ENCODE measurements around the gene CAMK2A.
A peak's percentile ranks its signal among the peaks of the same experiment; 100 is the strongest.

CAMK2A gene

DNA sequence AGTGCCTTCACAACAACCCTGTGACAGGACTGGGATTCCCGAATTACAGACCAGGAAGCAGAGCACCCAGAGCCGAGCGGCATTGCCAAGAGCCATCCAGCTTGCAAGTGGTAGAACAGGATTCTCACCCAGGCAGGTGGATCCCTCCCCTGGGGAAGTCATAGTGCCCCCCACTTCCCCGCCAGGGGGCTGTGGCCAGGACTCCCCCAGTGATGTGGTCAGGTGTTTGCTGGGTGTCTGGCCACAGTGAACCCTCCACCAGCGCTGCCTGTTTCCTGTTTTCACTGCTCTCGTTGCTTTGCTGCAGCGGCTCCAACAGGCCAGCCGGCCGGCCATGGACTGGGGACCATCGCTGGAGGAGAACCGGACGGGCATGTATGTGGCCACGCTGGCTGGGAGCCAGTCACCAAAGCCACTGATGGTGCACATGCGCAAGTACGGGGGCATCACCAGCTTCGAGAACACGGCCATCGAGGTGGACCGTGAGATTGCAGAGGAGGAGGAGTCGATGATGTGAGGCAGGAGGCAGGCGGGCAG, 80.4 kb downstream of the CAMK2A start:
- DNase-seq (ENCODE audit: low spot score), result no peak

- DNase-seq (ENCODE audit: low spot score), result no peak
Observed at GRCh38 chr5:150208187-150209098, 81.1 kb downstream of the CAMK2A start.

DNA sequence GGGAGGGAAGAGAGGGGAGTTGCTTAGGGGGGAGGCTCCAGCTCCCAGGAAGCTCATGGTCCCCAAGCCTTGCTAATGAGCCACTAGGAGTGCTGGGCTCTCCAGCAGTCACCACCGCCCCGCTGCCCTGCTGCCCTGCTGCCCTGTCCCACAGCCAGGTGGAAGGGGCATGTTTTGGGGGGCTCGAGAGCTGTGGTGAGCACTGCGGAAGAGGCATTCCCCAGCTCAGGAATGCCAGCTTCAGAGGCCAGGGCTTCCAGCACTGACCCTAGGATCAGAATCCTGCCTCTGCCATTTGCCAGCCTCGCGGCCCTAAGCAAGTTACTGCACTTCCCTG, 82.8 kb downstream of the CAMK2A start:
- no peak for DNase-seq (ENCODE audit: low spot score)

DNA sequence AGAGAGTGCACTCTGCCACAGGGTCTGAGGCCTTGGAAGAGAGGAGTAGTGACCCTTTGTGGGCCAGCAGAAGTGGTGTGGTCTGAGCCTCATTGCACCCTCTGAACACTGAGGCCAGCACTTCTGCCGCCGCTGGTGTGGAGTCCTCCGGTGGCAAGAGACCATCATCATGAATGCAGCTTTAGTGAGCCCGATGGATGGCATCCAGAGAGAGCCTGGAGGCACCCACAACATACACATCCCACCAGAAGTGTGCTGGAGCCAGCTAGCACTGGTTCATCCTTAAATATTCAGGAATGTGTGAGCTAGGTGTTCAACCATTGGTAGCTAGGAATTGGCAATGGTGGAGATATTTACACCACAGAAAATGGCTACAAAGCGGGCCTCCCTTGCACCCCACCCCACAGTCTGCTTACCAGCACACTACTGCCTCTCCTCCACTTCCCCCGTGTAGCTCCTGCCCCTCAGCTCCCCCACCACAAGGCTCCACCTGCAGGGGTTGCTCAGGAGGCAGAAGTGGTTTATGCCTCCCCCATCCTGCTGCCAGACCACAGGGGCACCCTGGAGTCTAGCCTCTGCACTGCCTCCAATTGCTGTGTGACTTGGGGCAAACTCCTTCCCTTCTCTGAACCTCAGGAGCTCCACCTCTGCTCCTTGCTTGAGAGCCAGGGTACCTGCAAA, 83.3 kb downstream of the CAMK2A start:
- DNase-seq (ENCODE audit: low spot score), result no peak

DNA sequence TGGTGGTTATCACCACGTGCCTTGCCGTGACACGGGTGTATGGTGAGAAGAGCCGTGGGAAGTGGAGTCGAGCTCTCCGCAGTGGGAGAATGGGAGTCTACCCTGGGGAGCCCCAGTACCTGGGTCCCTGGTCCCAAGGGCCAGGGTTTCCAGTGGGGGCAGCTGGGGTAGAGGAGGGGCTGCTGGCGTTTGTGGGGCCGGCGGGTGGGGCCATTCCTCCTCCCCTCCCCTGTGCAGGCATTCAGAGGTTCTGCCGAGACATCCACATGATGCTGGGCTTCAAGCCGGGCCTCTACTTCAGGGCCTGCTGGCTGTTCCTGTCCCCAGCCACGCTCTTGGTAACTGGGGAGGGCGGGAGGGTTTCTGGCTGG, 85.0 kb downstream of the CAMK2A start:
- DNase-seq (ENCODE audit: low spot score), result no peak

DNA sequence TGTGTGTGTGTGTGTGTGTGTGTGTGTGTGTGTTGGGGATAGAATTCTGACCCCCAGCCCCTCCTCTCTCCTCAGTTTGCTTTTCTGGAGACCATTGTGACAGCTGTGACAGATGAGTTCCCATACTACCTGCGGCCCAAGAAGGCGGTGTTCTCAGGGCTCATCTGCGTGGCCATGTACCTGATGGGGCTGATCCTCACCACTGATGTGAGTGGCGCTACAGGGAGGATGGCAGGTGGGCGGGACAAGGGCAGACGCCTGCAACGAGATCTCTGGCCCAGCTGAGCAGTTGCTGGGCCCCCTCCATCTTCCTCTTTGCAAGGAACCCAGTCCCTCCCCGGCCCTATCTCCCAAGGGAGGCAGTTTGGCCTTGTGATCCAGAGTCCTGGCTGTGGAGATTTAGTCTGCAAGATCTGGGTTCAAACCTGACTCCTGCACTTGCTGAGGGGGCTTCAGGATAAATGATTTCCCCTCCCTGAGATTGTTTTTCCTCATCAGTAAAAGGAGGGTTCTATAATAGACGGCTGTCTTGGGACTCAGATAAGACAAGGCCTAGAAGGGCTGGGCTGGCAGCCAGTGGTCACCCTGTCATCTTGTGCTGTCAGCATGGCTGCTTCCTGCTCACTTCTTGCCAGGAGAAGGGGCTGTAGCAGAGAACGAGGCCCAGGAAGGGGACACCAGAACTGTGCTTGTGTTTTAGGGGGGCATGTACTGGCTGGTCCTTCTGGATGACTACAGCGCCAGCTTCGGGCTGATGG, 85.6 kb downstream of the CAMK2A start:
- no peak for DNase-seq (ENCODE audit: low spot score)

- DNase-seq (ENCODE audit: low spot score), result peak; percentile 78
Observed at GRCh38 chr5:150202501-150202900, 87.1 kb downstream of the CAMK2A start.

DNA sequence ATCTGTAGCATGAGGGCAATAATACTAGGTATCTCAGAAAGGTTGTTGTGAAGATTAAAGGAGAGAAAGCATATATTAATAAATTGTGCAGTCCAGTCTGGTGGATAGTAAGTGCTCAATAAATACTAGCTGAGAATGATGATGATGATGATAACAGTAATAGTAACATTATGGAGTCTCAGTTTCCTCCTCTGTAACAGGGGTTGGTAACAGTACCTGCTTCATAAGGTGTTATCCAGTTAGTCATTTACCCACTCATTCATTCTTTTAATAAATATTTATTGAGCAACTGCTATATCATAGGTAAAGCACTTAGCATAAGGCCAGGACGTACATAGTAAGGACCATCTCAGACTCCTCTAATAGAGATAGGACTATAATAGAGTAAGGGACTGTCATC, 92.1 kb downstream of the CAMK2A start:
- DNase-seq (ENCODE audit: low spot score), result no peak

DNA sequence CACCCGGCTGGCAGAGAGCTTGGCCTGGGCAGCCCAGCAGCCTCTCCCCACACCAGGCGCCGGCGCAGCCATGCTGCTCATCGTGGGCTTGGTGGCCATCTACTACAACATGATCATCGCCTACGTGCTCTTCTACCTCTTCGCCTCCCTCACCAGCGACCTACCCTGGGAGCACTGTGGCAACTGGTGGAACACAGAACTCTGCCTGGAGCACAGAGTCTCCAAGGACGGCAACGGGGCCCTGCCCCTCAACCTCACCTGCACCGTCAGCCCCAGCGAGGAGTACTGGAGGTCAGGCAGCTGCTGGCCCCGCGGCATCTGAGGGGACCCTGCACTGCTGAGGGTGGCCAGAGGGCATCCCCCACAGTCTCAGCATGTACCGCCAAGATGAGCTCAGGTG, 92.6 kb downstream of the CAMK2A start:
- no peak for DNase-seq (ENCODE audit: low spot score)

- no peak for DNase-seq (ENCODE audit: low spot score)
Observed at GRCh38 chr5:150196514-150196913, 93.1 kb downstream of the CAMK2A start.

GRCh38 chr5:150195736-150196485, 93.7 kb downstream of the CAMK2A start:
- no peak for DNase-seq (ENCODE audit: low spot score)

DNA sequence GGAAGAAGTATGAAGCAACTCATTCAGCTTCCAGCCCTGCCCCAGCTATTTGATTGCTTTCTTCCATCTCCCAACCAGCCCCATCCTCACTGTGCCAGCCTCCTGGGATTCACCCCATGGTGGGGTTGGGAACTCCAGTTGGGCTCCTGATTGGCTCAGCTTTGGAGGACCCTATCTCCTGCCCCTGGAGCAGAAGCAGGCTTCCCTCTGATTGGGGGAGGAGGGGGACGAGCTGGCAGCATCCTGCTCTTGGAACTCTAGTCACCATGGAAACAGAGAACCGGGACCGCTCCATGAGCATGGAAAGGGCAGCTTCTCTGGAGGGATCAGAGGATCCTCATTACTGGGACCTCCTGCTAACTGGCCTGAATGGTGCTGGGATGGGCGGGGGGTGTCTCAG, 97.1 kb downstream of the CAMK2A start:
- DNase-seq (ENCODE audit: low spot score), result peak; percentile 71

DNA sequence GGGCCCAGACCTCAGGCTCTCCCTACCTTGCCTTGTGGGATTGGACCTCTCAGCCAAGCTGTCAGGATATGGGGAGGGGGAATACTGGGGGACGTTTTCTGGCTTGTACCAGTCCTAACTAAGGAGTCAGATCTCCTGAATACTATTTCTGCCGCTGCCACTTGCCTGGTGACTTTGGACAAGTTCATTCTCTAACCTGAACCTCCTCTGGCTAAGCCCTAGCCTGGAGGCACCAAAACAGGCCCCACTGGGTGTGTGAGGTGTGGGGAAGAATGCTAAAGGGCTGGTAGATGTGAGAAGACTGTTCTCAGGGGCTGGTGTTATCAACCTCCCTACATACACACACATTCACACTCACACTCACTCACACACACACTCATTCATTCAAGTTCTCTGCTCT, 98.6 kb downstream of the CAMK2A start:
- DNase-seq (ENCODE audit: low spot score), result peak; percentile 48

- DNase-seq (ENCODE audit: low spot score), result no peak
Observed at GRCh38 chr5:150190503-150190979, 99.0 kb downstream of the CAMK2A start.

- no peak for DNase-seq (ENCODE audit: low spot score)
Observed at GRCh38 chr5:150189728-150190502, 99.7 kb downstream of the CAMK2A start, which contains the start of gene SLC6A7. Gene SLC6A7, plus strand, starts transcription at chr5:150190062. Its CDS starts 266 bp downstream, at chr5:150190328.

DNA sequence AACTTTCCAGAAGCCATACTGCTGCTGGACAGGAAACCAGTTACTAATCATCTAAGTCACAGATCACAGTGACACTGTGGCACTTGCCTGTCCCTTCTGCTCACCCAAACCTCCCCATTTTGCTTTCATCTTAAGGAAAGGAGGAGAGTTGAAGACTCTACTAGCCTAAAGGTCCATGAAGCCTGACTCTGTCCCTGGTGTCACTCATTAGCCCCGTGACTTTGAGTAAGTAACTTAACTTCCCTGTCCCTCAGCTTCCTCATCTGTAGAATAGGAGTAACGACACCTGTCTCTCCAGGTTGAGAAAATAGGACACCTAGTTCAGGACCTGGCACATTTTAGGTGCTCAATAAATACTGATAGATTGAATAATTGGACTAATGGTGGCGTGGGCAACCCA, 100.2 kb downstream of the CAMK2A start:
- no peak for DNase-seq (ENCODE audit: low spot score)

- DNase-seq (ENCODE audit: low spot score), result no peak
Observed at GRCh38 chr5:150188146-150188842, 101.3 kb downstream of the CAMK2A start.

- peak; percentile 93 for DNase-seq (ENCODE audit: low spot score)
Observed at GRCh38 chr5:150186897-150187296, 102.7 kb downstream of the CAMK2A start.

GRCh38 chr5:150186137-150186536, 103.4 kb downstream of the CAMK2A start:
- DNase-seq (ENCODE audit: low spot score), result no peak

All from cerebellar cortex (tissue), 1 donor.